HEK293 (cell line): ENCODE data around the gene TYW1B.
"Not testable (repeated sequence)": the region's sequence is repeated elsewhere in the genome, so short reads cannot be mapped to it uniquely, and the experiment has no call there.

ENCODE experiments used
- GLIS1 ChIP-seq: fragments of 450-650 bp; formaldehyde crosslinking; IDR thresholded peaks from 2 replicates; pipeline ENCODE4 v1.5.1; 2016; ENCODE audit warnings: missing biosample characterization, missing genetic modification characterization
- OVOL3 ChIP-seq: fragments of 450-650 bp; formaldehyde crosslinking; IDR thresholded peaks from 2 replicates; pipeline ENCODE4 v1.5.1; 2016; ENCODE audit warnings: missing biosample characterization, missing genetic modification characterization
- ZNF223 ChIP-seq: fragments of 450-650 bp; formaldehyde crosslinking; IDR thresholded peaks from 2 replicates; pipeline ENCODE4 v1.5.1; 2016; ENCODE audit warnings: missing biosample characterization, missing genetic modification characterization
- ZNF324 ChIP-seq: fragments of 450-650 bp; formaldehyde crosslinking; IDR thresholded peaks from 2 replicates; pipeline ENCODE4 v1.5.1; 2016; ENCODE audit warnings: missing biosample characterization, missing genetic modification characterization
- ZNF350 ChIP-seq: fragments of 450-650 bp; formaldehyde crosslinking; IDR thresholded peaks from 2 replicates; pipeline ENCODE4 v1.5.0; 2017; ENCODE audit warnings: missing biosample characterization, mild to moderate bottlenecking, missing genetic modification characterization
- ZNF354C ChIP-seq: fragments of 450-650 bp; formaldehyde crosslinking; IDR thresholded peaks from 2 replicates; pipeline ENCODE4 v1.5.1; 2016; ENCODE audit warnings: missing biosample characterization, missing genetic modification characterization, low read depth, borderline replicate concordance
- ZNF558 ChIP-seq: fragments of 450-650 bp; formaldehyde crosslinking; IDR thresholded peaks from 2 replicates; pipeline ENCODE4 v1.5.1; 2016; ENCODE audit warnings: missing biosample characterization, missing genetic modification characterization
- ZNF660 ChIP-seq: fragments of 450-650 bp; IDR thresholded peaks from 2 replicates; pipeline ENCODE4 v1.5.1; 2018; ENCODE audit warnings: missing biosample characterization, mild to moderate bottlenecking, missing genetic modification characterization
- ZNF670 ChIP-seq: fragments of 450-650 bp; formaldehyde crosslinking; IDR thresholded peaks from 2 replicates; pipeline ENCODE4 v1.5.1; 2016; ENCODE audit warnings: missing biosample characterization, missing genetic modification characterization, low read depth
- TF ChIP-seq, protein P1 (sequence below): fragments of 450-650 bp; formaldehyde crosslinking; IDR thresholded peaks from 2 replicates; pipeline ENCODE4 v1.5.1; 2016; ENCODE audit warnings: missing biosample characterization, missing genetic modification characterization
- TF ChIP-seq, protein P2 (sequence below): fragments of 450-650 bp; IDR thresholded peaks from 2 replicates; pipeline ENCODE4 v1.5.1; 2018; ENCODE audit warnings: missing biosample characterization, missing genetic modification characterization

DNA sequence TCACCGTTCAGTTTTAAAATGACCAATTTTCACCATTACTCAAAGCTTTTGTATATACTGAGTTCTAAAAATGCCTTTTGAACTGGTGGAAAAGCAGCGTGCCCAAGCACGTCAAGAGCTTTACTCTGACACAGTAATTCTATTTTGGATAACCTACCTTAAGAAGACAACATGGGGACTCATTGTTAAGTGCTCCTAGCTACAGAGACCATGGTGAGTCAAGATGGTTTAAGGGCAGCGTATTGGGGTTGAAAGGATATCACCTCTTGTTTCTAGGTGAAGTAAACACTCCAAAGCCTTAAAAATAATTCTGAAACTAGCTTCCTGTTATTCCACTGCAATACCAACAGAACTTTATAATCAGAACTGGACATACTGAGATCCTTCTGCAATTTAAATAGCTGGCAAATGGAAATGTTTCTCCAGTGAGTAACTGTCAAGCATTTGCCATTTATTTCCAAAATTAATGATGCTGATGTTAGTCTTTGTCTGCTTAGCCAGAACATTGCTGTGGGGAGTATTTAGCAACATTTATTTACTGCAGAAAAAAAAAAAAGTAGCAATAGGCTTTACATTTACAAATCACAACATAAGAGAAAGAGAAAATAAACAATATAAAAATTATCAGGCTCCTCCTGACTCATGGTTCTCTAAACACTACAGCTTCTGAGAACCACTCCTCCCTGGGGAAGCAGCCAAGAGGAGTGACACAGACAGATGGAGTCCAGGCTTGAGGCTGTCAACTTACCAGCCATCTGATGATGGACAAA, 44.2 kb downstream of the TYW1B start:
- TF ChIP-seq, protein P1, sequence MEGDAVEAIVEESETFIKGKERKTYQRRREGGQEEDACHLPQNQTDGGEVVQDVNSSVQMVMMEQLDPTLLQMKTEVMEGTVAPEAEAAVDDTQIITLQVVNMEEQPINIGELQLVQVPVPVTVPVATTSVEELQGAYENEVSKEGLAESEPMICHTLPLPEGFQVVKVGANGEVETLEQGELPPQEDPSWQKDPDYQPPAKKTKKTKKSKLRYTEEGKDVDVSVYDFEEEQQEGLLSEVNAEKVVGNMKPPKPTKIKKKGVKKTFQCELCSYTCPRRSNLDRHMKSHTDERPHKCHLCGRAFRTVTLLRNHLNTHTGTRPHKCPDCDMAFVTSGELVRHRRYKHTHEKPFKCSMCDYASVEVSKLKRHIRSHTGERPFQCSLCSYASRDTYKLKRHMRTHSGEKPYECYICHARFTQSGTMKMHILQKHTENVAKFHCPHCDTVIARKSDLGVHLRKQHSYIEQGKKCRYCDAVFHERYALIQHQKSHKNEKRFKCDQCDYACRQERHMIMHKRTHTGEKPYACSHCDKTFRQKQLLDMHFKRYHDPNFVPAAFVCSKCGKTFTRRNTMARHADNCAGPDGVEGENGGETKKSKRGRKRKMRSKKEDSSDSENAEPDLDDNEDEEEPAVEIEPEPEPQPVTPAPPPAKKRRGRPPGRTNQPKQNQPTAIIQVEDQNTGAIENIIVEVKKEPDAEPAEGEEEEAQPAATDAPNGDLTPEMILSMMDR (tag by site-specific recombination): not testable (repeated sequence)
- TF ChIP-seq ZNF350; OVOL3 (tag by site-specific recombination); ZNF558 (tag by site-specific recombination); ZNF660 (tag by site-specific recombination); GLIS1 (tag by site-specific recombination); ZNF324 (tag by site-specific recombination); ZNF223 (tag by site-specific recombination); ZNF670; ZNF354C (tag by site-specific recombination): not testable (repeated sequence)
- TF ChIP-seq, protein P2, sequence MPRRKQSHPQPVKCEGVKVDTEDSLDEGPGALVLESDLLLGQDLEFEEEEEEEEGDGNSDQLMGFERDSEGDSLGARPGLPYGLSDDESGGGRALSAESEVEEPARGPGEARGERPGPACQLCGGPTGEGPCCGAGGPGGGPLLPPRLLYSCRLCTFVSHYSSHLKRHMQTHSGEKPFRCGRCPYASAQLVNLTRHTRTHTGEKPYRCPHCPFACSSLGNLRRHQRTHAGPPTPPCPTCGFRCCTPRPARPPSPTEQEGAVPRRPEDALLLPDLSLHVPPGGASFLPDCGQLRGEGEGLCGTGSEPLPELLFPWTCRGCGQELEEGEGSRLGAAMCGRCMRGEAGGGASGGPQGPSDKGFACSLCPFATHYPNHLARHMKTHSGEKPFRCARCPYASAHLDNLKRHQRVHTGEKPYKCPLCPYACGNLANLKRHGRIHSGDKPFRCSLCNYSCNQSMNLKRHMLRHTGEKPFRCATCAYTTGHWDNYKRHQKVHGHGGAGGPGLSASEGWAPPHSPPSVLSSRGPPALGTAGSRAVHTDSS (tag by site-specific recombination): not testable (repeated sequence)
